GM18498 (cell line): Measurements from ENCODE around the gene TUT4.

Experiments
- ATAC-seq: cut with Tn5 transposase; IDR thresholded peaks from one replicate; pipeline ENCODE4 v1.9.1; 2021; ENCODE audit warnings: mild to moderate bottlenecking, moderate library complexity; ENCODE audit not compliant: unreplicated experiment

Gene TUT4

GRCh38 chr1:52413410-52413989 is 139.4 kb downstream of the TUT4 start:
- no peak for ATAC-seq

- ATAC-seq = no peak
Observed at GRCh38 chr1:52404975-52405338, 147.9 kb downstream of the TUT4 start.

GRCh38 chr1:52404116-52404974 is 148.5 kb downstream of the TUT4 start, which contains the start of the genes ORC1 and PRPF38A:
TSS of gene ORC1 (minus strand) at chr1:52404423. CDS start at chr1:52402223, 2,200 bp downstream.
TSS of gene PRPF38A (plus strand) at chr1:52404602. CDS start at chr1:52404750, 148 bp downstream.
- peak; percentile 94 for ATAC-seq

- ATAC-seq = peak; percentile 39
Observed at GRCh38 chr1:52403566-52404115, 149.3 kb downstream of the TUT4 start.

GRCh38 chr1:52402860-52403240 is 150.0 kb downstream of the TUT4 start:
- ATAC-seq = no peak

GRCh38 chr1:52400131-52400530 is 152.8 kb downstream of the TUT4 start:
- ATAC-seq = no peak

GRCh38 chr1:52399629-52400028 is 153.3 kb downstream of the TUT4 start:
- no peak for ATAC-seq

- ATAC-seq = no peak
Observed at GRCh38 chr1:52393174-52393573, 159.7 kb downstream of the TUT4 start.

GRCh38 chr1:52386458-52386857 is 166.4 kb downstream of the TUT4 start:
- no peak for ATAC-seq

GRCh38 chr1:52385376-52385775 is 167.5 kb downstream of the TUT4 start:
- no peak for ATAC-seq
